ENCODE measurements around the gene GCN1. TPM values are rescaled to one million over a fixed set of nuclear protein-coding genes. Genes with fewer than 3 reads are reported as not detected.
A peak's percentile ranks its signal among the peaks of the same experiment; 100 is the strongest.

GCN1 gene
- total RNA-seq, 1 donor from 2014 or later = 77.2 TPM

- no peaks in the 10 kb centered on the region for H3K36me3 ChIP-seq
- no peaks in the 10 kb centered on the region for H3K9me3 ChIP-seq
- peak; percentile 30 for DNase-seq
- peak; percentile 34 for ATAC-seq
- no peaks in the 10 kb centered on the region for H3K4me1 ChIP-seq
- H3K27me3 ChIP-seq = no peaks in the 10 kb centered on the region
- TF ChIP-seq CTCF (IDR thresholded peaks at IDR 0.05) = no peak
- intact Hi-C loops (cut with DNase I) = no loop called here
- no peak overlapping the region for H3K4me3 ChIP-seq
- no peak overlapping the region for H3K27ac ChIP-seq
Measured at GRCh38 chr12:120078868-120079267, 115.6 kb downstream of the GCN1 start.

GRCh38 chr12:120077260-120077659 lies 117.3 kb downstream of the GCN1 start:
- ATAC-seq (no peak), DNase-seq (peak; percentile 29)
- H3K27ac ChIP-seq = no peak overlapping the region
- H3K27me3 ChIP-seq = no peaks in the 10 kb centered on the region
- intact Hi-C loops (cut with DNase I) = no loop called here
- H3K4me1 ChIP-seq = no peaks in the 10 kb centered on the region
- no peak overlapping the region for H3K4me3 ChIP-seq
- TF ChIP-seq CTCF (IDR thresholded peaks at IDR 0.05) = no peak
- no peaks in the 10 kb centered on the region for H3K9me3 ChIP-seq
- no peaks in the 10 kb centered on the region for H3K36me3 ChIP-seq

Small RNAs within 50 kb of the gene (microRNA-seq; reads per million reads assigned to microRNA genes)
- gene MIR4498 (ENCODE audit: borderline microRNAs expressed) = not detected

Other genes with a start within 250 kb of the GCN1 start
- 20.6 TPM for gene BICDL1, start 205.5 kb downstream of the GCN1 start, total RNA-seq
- 58.7 TPM for gene RAB35, start 78.0 kb downstream of the GCN1 start, total RNA-seq
- 1,192 TPM for gene RPLP0, start 6.4 kb upstream of the GCN1 start, total RNA-seq
- gene PXN, start 71.0 kb upstream of the GCN1 start, total RNA-seq = 105 TPM
- 14,226 TPM for gene RNU4-2, start 97.2 kb upstream of the GCN1 start, total RNA-seq
- 2,477 TPM for gene RNU4-1, start 98.5 kb upstream of the GCN1 start, total RNA-seq
- 2.4 TPM for gene SIRT4, start 107.6 kb upstream of the GCN1 start, total RNA-seq
- 62.2 TPM for gene PLA2G1B, start 133.1 kb upstream of the GCN1 start, total RNA-seq
- gene MSI1, start 174.4 kb upstream of the GCN1 start, total RNA-seq = 0.46 TPM
- gene COX6A1, start 243.4 kb upstream of the GCN1 start, total RNA-seq = 258 TPM

Data from upper lobe of right lung (tissue), 1 donor.